ENCODE results near the gene NISCH.

The NISCH gene

GRCh38 chr3:52471371-52472238, 16.2 kb downstream of the NISCH start:
- no peak for DNase-seq (ENCODE audit: low read depth in 2 of 2)

- no peak for DNase-seq (ENCODE audit: low read depth in 2 of 2)
Measured at GRCh38 chr3:52472239-52473000, 17.0 kb downstream of the NISCH start.

- DNase-seq (ENCODE audit: low read depth in 2 of 2) = no peak
Measured at GRCh38 chr3:52473026-52473425, 17.6 kb downstream of the NISCH start.

- no peak for DNase-seq (ENCODE audit: low read depth in 2 of 2)
Measured at GRCh38 chr3:52477076-52477795, 21.8 kb downstream of the NISCH start.

GRCh38 chr3:52477796-52478095, 22.3 kb downstream of the NISCH start:
- DNase-seq (ENCODE audit: low read depth in 2 of 2) = no peak

- no peak for DNase-seq (ENCODE audit: low read depth in 2 of 2)
Measured at GRCh38 chr3:52479037-52479876, 23.9 kb downstream of the NISCH start.

GRCh38 chr3:52479877-52480575, 24.6 kb downstream of the NISCH start:
- no peak for DNase-seq (ENCODE audit: low read depth in 2 of 2)

- DNase-seq (ENCODE audit: low read depth in 2 of 2) = no peak
Measured at GRCh38 chr3:52480768-52481715, 25.6 kb downstream of the NISCH start.

GRCh38 chr3:52481819-52482521, 26.6 kb downstream of the NISCH start:
- DNase-seq (ENCODE audit: low read depth in 2 of 2) = no peak

- no peak for DNase-seq (ENCODE audit: low read depth in 2 of 2)
Measured at GRCh38 chr3:52483081-52483480, 27.7 kb downstream of the NISCH start.

GRCh38 chr3:52483577-52484381, 28.4 kb downstream of the NISCH start:
- no peak for DNase-seq (ENCODE audit: low read depth in 2 of 2)

GRCh38 chr3:52484680-52485461, 29.5 kb downstream of the NISCH start:
- no peak for DNase-seq (ENCODE audit: low read depth in 2 of 2)

GRCh38 chr3:52487050-52487787, 31.8 kb downstream of the NISCH start:
- no peak for DNase-seq (ENCODE audit: low read depth in 2 of 2)

- DNase-seq (ENCODE audit: low read depth in 2 of 2) = no peak
Measured at GRCh38 chr3:52487788-52488691, 32.6 kb downstream of the NISCH start.

- DNase-seq (ENCODE audit: low read depth in 2 of 2) = no peak
Measured at GRCh38 chr3:52488746-52489145, 33.3 kb downstream of the NISCH start.

- no peak for DNase-seq (ENCODE audit: low read depth in 2 of 2)
Measured at GRCh38 chr3:52489453-52489852, 34.0 kb downstream of the NISCH start.

Data from stimulated activated CD8-positive, alpha-beta memory T cell treated with anti-CD3 and anti-CD28 coated beads, Interleukin-7, amount 100 ng/mL, for 4 hours (primary cell).